ENCODE results near the gene LTBP1. TPM values are rescaled to one million over a fixed set of nuclear protein-coding genes. Genes with fewer than 3 reads are reported as not detected.

Gene LTBP1
- total RNA-seq, 1 experiment from 2014 or later, result 2.2 TPM

DNA sequence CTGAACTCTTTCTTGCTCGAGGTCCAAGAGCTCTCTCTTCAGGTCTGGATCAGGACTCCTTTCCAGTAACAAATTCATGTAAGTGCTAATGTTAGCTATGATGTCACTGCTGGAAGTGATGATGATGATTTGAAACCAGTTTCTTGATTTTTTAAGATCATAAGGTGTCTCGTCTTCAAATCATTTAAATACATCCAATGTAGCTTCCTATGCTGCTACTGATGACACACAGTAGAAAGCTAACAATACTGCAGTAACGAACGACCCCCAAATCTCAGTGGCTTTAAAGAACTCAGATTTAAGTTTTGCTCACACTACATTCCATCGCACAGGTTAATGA is 13.0 kb upstream of the LTBP1 start:
- Histone ChIP-seq H3K27ac (ENCODE audit: low read depth, low read length, poor library complexity, severe bottlenecking) (no peak overlapping the region), H3K4me3 (ENCODE audit: low read depth, low read length, poor library complexity, severe bottlenecking) (no peak overlapping the region), H3K27me3 (replicated peaks; ENCODE audit: insufficient read depth, low read depth, low read length, poor library complexity) (no peaks in the 10 kb centered on the region), H3K36me3 (ENCODE audit: insufficient read depth, low read length, poor library complexity, severe bottlenecking) (no peaks in the 10 kb centered on the region), H3K9me3 (ENCODE audit: low read depth, low read length, poor library complexity, severe bottlenecking) (no peaks in the 10 kb centered on the region), H3K4me1 (ENCODE audit: insufficient read depth, low read length, poor library complexity, severe bottlenecking) (no peaks in the 10 kb centered on the region)
- no peak for TF ChIP-seq EZH2 (IDR thresholded peaks at IDR 0.05; ENCODE audit: borderline replicate concordance, low read depth, low read length, poor library complexity, severe bottlenecking)
- TF ChIP-seq, protein P1, sequence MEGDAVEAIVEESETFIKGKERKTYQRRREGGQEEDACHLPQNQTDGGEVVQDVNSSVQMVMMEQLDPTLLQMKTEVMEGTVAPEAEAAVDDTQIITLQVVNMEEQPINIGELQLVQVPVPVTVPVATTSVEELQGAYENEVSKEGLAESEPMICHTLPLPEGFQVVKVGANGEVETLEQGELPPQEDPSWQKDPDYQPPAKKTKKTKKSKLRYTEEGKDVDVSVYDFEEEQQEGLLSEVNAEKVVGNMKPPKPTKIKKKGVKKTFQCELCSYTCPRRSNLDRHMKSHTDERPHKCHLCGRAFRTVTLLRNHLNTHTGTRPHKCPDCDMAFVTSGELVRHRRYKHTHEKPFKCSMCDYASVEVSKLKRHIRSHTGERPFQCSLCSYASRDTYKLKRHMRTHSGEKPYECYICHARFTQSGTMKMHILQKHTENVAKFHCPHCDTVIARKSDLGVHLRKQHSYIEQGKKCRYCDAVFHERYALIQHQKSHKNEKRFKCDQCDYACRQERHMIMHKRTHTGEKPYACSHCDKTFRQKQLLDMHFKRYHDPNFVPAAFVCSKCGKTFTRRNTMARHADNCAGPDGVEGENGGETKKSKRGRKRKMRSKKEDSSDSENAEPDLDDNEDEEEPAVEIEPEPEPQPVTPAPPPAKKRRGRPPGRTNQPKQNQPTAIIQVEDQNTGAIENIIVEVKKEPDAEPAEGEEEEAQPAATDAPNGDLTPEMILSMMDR (conservative IDR thresholded peaks at IDR 0.05; ENCODE audit: low read depth, low read length), result no peak
- intact Hi-C loops (cut with micrococcal nuclease; ENCODE audit: unreplicated experiment), result no loop called here
- BruUV-seq (replicated peaks), result no TSS peak
- no peak for DNase-seq (ENCODE audit: low spot score)
- ChIA-PET POLR2A (ENCODE audit: low non-redundant PET) (interaction anchor here (0.7 kb wide), 1 partner anchor 187 kb away, joined by 3 read pairs; no protein-coding TSS in a partner anchor), CTCF (no interaction called here)

DNA sequence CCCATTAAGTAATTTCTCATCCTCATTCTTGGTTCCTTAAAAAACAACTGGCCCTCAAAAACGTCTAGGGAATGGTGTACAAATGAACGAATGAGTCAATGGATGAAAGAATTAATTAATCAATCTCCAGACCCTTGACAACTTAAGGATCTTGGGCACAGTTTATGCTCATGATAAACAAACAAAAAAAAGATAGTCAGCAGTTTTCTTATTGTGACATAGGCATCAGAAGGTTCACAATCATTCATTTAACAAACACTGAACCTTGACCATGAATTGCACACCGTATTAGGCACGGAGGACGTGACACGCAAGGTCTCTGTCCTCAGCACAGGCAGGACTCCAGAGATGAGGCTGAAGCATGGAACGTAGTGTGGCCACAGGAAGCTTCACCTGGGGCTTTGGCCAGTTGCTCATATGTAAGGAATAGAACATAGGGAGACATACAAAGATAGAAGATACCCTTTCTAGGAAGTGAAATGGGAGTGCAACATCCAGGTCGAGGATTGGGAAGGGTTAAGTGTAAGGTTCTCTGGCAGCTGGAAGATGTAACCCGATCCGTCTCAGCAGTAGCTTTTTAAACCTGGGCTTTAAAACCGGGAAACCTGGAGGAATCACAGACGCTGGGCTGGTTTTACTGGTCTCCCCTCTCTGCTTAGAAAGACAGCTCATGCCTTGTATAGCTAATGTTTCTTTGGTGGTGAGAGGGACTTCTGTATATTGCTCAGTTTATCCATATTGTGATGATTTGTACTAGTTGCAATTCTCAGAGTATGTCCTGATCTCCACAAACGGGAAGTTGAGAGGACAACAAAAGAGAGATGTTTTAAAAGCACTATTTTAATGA is 8.9 kb upstream of the LTBP1 start:
- H3K4me1 ChIP-seq (ENCODE audit: insufficient read depth, low read length, poor library complexity, severe bottlenecking), result peaks cover 4% of the 10 kb centered on the region
- TF ChIP-seq EZH2 (IDR thresholded peaks at IDR 0.05; ENCODE audit: borderline replicate concordance, low read depth, low read length, poor library complexity, severe bottlenecking), result no peak
- TF ChIP-seq, protein P1 (conservative IDR thresholded peaks at IDR 0.05; ENCODE audit: low read depth, low read length), result no peak
- H3K27ac ChIP-seq (ENCODE audit: low read depth, low read length, poor library complexity, severe bottlenecking), result no peak overlapping the region
- H3K36me3 ChIP-seq (ENCODE audit: insufficient read depth, low read length, poor library complexity, severe bottlenecking), result no peaks in the 10 kb centered on the region
- intact Hi-C loops (cut with micrococcal nuclease; ENCODE audit: unreplicated experiment), result no loop called here
- no peaks in the 10 kb centered on the region for H3K9me3 ChIP-seq (ENCODE audit: low read depth, low read length, poor library complexity, severe bottlenecking)
- ChIA-PET CTCF (no interaction called here), POLR2A (ENCODE audit: low non-redundant PET) (no interaction called here)
- no TSS peak for BruUV-seq (replicated peaks)
- no peak overlapping the region for H3K4me3 ChIP-seq (ENCODE audit: low read depth, low read length, poor library complexity, severe bottlenecking)
- peak; percentile 12 for DNase-seq (ENCODE audit: low spot score)
- peaks cover 3% of the 10 kb centered on the region for H3K27me3 ChIP-seq (replicated peaks; ENCODE audit: insufficient read depth, low read depth, low read length, poor library complexity)

DNA sequence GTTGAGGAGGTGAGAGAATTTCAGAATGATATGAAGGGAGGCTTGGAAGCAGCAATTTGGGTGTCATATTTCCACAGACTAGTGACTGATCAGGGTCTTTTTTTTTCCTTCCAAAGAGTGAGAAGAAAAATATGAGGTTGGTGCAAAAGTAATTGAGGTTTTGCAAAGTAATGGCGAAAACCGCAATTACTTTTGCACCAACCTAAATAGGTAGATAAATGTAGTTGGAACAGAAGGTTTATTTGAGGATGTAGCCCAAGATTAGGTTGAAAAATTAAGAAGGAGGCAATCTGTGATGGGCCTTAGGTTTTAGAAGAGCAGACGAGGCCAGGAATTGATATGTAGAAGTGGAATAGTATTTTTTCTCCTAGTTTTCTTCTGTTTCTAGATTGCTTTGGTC is 7.8 kb upstream of the LTBP1 start:
- DNase-seq (ENCODE audit: low spot score), result no peak
- Histone ChIP-seq H3K9me3 (ENCODE audit: low read depth, low read length, poor library complexity, severe bottlenecking) (no peaks in the 10 kb centered on the region), H3K4me3 (ENCODE audit: low read depth, low read length, poor library complexity, severe bottlenecking) (no peak overlapping the region), H3K4me1 (ENCODE audit: insufficient read depth, low read length, poor library complexity, severe bottlenecking) (peaks cover 4% of the 10 kb centered on the region), H3K36me3 (ENCODE audit: insufficient read depth, low read length, poor library complexity, severe bottlenecking) (no peaks in the 10 kb centered on the region), H3K27me3 (replicated peaks; ENCODE audit: insufficient read depth, low read depth, low read length, poor library complexity) (peaks cover 3% of the 10 kb centered on the region), H3K27ac (ENCODE audit: low read depth, low read length, poor library complexity, severe bottlenecking) (no peak overlapping the region)
- intact Hi-C loops (cut with micrococcal nuclease; ENCODE audit: unreplicated experiment), result no loop called here
- POLR2A ChIA-PET (ENCODE audit: low non-redundant PET), result no interaction called here
- CTCF ChIA-PET, result no interaction called here
- no TSS peak for BruUV-seq (replicated peaks)
- TF ChIP-seq, protein P1 (conservative IDR thresholded peaks at IDR 0.05; ENCODE audit: low read depth, low read length), result no peak
- no peak for TF ChIP-seq EZH2 (IDR thresholded peaks at IDR 0.05; ENCODE audit: borderline replicate concordance, low read depth, low read length, poor library complexity, severe bottlenecking)
